DOHH2 (cell line): ENCODE results near the gene RBMS3.

Source experiments
- EZH2phosphoT487 ChIP-seq: fragments of 200-600 bp; sonication (generic); IDR thresholded peaks from 2 replicates; pipeline ENCODE4 v1.6.1; 2017; ENCODE audit warnings: borderline replicate concordance, mild to moderate bottlenecking, antibody characterized with exemption, low read length, moderate library complexity, mixed read lengths
- TF ChIP-seq, protein P1 (sequence below): fragments of 200-600 bp; sonication (generic); IDR thresholded peaks from one replicate; pipeline ENCODE4 v1.5.1; 2014; ENCODE audit warnings: antibody characterized with exemption, mild to moderate bottlenecking, low read depth, low read length; ENCODE audit not compliant: poor library complexity, severe bottlenecking

- TF ChIP-seq, protein P1, sequence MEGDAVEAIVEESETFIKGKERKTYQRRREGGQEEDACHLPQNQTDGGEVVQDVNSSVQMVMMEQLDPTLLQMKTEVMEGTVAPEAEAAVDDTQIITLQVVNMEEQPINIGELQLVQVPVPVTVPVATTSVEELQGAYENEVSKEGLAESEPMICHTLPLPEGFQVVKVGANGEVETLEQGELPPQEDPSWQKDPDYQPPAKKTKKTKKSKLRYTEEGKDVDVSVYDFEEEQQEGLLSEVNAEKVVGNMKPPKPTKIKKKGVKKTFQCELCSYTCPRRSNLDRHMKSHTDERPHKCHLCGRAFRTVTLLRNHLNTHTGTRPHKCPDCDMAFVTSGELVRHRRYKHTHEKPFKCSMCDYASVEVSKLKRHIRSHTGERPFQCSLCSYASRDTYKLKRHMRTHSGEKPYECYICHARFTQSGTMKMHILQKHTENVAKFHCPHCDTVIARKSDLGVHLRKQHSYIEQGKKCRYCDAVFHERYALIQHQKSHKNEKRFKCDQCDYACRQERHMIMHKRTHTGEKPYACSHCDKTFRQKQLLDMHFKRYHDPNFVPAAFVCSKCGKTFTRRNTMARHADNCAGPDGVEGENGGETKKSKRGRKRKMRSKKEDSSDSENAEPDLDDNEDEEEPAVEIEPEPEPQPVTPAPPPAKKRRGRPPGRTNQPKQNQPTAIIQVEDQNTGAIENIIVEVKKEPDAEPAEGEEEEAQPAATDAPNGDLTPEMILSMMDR, result no peak
- TF ChIP-seq EZH2phosphoT487, result no peak
Observed at GRCh38 chr3:29805757-29806156, 524.9 kb downstream of the RBMS3 start.
